Measurements from ENCODE around the gene SAMD3. TPM values are rescaled to one million over a fixed set of nuclear protein-coding genes. Genes with fewer than 3 reads are reported as not detected.
"Not testable (repeated sequence)": the region's sequence is repeated elsewhere in the genome, so short reads cannot be mapped to it uniquely, and the experiment has no call there.

SAMD3 gene
- 88.1 TPM for total RNA-seq

GRCh38 chr6:130222775-130223174 lies at the start of gene SAMD3:
Gene SAMD3, minus strand, starts transcription at chr6:130222951. Its CDS starts 7,678 bp downstream, at chr6:130215273.
- Histone ChIP-seq H3K4me1 (ENCODE audit: insufficient read depth, low read length) (peaks cover 10% of the 10 kb centered on the region), H3K4me3 (ENCODE audit: low read length) (peak within 1 kb of the TSS; percentile 35), H3K9me3 (ENCODE audit: low read depth, low read length) (no peaks in the 10 kb centered on the region), H3K27me3 (ENCODE audit: insufficient read depth, low read length) (no peaks in the 10 kb centered on the region)

- H3K4me1 ChIP-seq (ENCODE audit: insufficient read depth, low read length), result no peaks in the 10 kb centered on the region
- no peak overlapping the region for H3K4me3 ChIP-seq (ENCODE audit: low read length)
Measured at GRCh38 chr6:130269969-130270635, 47.4 kb upstream of the SAMD3 start.

GRCh38 chr6:130265553-130265952 lies 42.8 kb upstream of the SAMD3 start:
- H3K4me1 ChIP-seq (ENCODE audit: insufficient read depth, low read length); H3K9me3 ChIP-seq (ENCODE audit: low read depth, low read length); H3K4me3 ChIP-seq (ENCODE audit: low read length); H3K27me3 ChIP-seq (ENCODE audit: insufficient read depth, low read length): not testable (repeated sequence)

More at GRCh38 chr6:130269969-130270635, 47.4 kb upstream of the SAMD3 start:
- Histone ChIP-seq H3K9me3 (ENCODE audit: low read depth, low read length) (peaks cover 27% of the 10 kb centered on the region), H3K27me3 (ENCODE audit: insufficient read depth, low read length) (no peaks in the 10 kb centered on the region)

GRCh38 chr6:130262008-130262407 lies 39.3 kb upstream of the SAMD3 start:
- H3K9me3 ChIP-seq (ENCODE audit: low read depth, low read length), result no peaks in the 10 kb centered on the region

GRCh38 chr6:130261558-130261957 lies 38.8 kb upstream of the SAMD3 start:
- H3K27me3 ChIP-seq (ENCODE audit: insufficient read depth, low read length); H3K4me1 ChIP-seq (ENCODE audit: insufficient read depth, low read length); H3K9me3 ChIP-seq (ENCODE audit: low read depth, low read length); H3K4me3 ChIP-seq (ENCODE audit: low read length): not testable (repeated sequence)

More at GRCh38 chr6:130262008-130262407, 39.3 kb upstream of the SAMD3 start:
- peaks cover 5% of the 10 kb centered on the region for H3K4me1 ChIP-seq (ENCODE audit: insufficient read depth, low read length)
- H3K4me3 ChIP-seq (ENCODE audit: low read length), result no peak overlapping the region
- H3K27me3 ChIP-seq (ENCODE audit: insufficient read depth, low read length), result no peaks in the 10 kb centered on the region

- H3K27me3 ChIP-seq (ENCODE audit: insufficient read depth, low read length); H3K9me3 ChIP-seq (ENCODE audit: low read depth, low read length); H3K4me3 ChIP-seq (ENCODE audit: low read length); H3K4me1 ChIP-seq (ENCODE audit: insufficient read depth, low read length): not testable (repeated sequence)
Measured at GRCh38 chr6:130260614-130261241, 38.0 kb upstream of the SAMD3 start.

- H3K4me1 ChIP-seq (ENCODE audit: insufficient read depth, low read length); H3K4me3 ChIP-seq (ENCODE audit: low read length); H3K9me3 ChIP-seq (ENCODE audit: low read depth, low read length); H3K27me3 ChIP-seq (ENCODE audit: insufficient read depth, low read length): not testable (repeated sequence)
Measured at GRCh38 chr6:130260050-130260462, 37.3 kb upstream of the SAMD3 start.

GRCh38 chr6:130259557-130259956 lies 36.8 kb upstream of the SAMD3 start:
- Histone ChIP-seq H3K27me3 (ENCODE audit: insufficient read depth, low read length) (no peaks in the 10 kb centered on the region), H3K4me1 (ENCODE audit: insufficient read depth, low read length) (peaks cover 5% of the 10 kb centered on the region), H3K9me3 (ENCODE audit: low read depth, low read length) (no peaks in the 10 kb centered on the region), H3K4me3 (ENCODE audit: low read length) (no peak overlapping the region)

GRCh38 chr6:130259140-130259539 lies 36.4 kb upstream of the SAMD3 start:
- no peaks in the 10 kb centered on the region for H3K9me3 ChIP-seq (ENCODE audit: low read depth, low read length)
- no peaks in the 10 kb centered on the region for H3K27me3 ChIP-seq (ENCODE audit: insufficient read depth, low read length)
- H3K4me1 ChIP-seq (ENCODE audit: insufficient read depth, low read length), result peaks cover 5% of the 10 kb centered on the region
- no peak overlapping the region for H3K4me3 ChIP-seq (ENCODE audit: low read length)

- Histone ChIP-seq H3K9me3 (ENCODE audit: low read depth, low read length) (no peaks in the 10 kb centered on the region), H3K4me1 (ENCODE audit: insufficient read depth, low read length) (no peaks in the 10 kb centered on the region), H3K27me3 (ENCODE audit: insufficient read depth, low read length) (no peaks in the 10 kb centered on the region), H3K4me3 (ENCODE audit: low read length) (no peak overlapping the region)
Measured at GRCh38 chr6:130252527-130253237, 29.9 kb upstream of the SAMD3 start.

- Histone ChIP-seq H3K4me3 (ENCODE audit: low read length) (no peak overlapping the region), H3K4me1 (ENCODE audit: insufficient read depth, low read length) (no peaks in the 10 kb centered on the region), H3K9me3 (ENCODE audit: low read depth, low read length) (no peaks in the 10 kb centered on the region), H3K27me3 (ENCODE audit: insufficient read depth, low read length) (no peaks in the 10 kb centered on the region)
Measured at GRCh38 chr6:130245267-130245666, 22.5 kb upstream of the SAMD3 start.

GRCh38 chr6:130244728-130245127 lies 22.0 kb upstream of the SAMD3 start:
- Histone ChIP-seq H3K4me3 (ENCODE audit: low read length) (no peak overlapping the region), H3K27me3 (ENCODE audit: insufficient read depth, low read length) (no peaks in the 10 kb centered on the region), H3K4me1 (ENCODE audit: insufficient read depth, low read length) (no peaks in the 10 kb centered on the region), H3K9me3 (ENCODE audit: low read depth, low read length) (no peaks in the 10 kb centered on the region)

GRCh38 chr6:130240232-130240631 lies 17.5 kb upstream of the SAMD3 start:
- no peaks in the 10 kb centered on the region for H3K4me1 ChIP-seq (ENCODE audit: insufficient read depth, low read length)
- H3K4me3 ChIP-seq (ENCODE audit: low read length), result no peak overlapping the region
- no peaks in the 10 kb centered on the region for H3K27me3 ChIP-seq (ENCODE audit: insufficient read depth, low read length)
- H3K9me3 ChIP-seq (ENCODE audit: low read depth, low read length), result no peaks in the 10 kb centered on the region

- no peaks in the 10 kb centered on the region for H3K9me3 ChIP-seq (ENCODE audit: low read depth, low read length)
- no peaks in the 10 kb centered on the region for H3K27me3 ChIP-seq (ENCODE audit: insufficient read depth, low read length)
- no peaks in the 10 kb centered on the region for H3K4me1 ChIP-seq (ENCODE audit: insufficient read depth, low read length)
- H3K4me3 ChIP-seq (ENCODE audit: low read length), result no peak overlapping the region
Measured at GRCh38 chr6:130239755-130240154, 17.0 kb upstream of the SAMD3 start.

GRCh38 chr6:130233330-130233729 lies 10.6 kb upstream of the SAMD3 start:
- Histone ChIP-seq H3K4me1 (ENCODE audit: insufficient read depth, low read length) (no peaks in the 10 kb centered on the region), H3K4me3 (ENCODE audit: low read length) (no peak overlapping the region), H3K27me3 (ENCODE audit: insufficient read depth, low read length) (no peaks in the 10 kb centered on the region), H3K9me3 (ENCODE audit: low read depth, low read length) (no peaks in the 10 kb centered on the region)
